Naive thymus-derived CD4-positive, alpha-beta T cell (primary cell): Measurements from ENCODE around the gene RPL41. TPM values are rescaled to one million over a fixed set of nuclear protein-coding genes. Genes with fewer than 3 reads are reported as not detected.
A peak's percentile ranks its signal among the peaks of the same experiment; 100 is the strongest.

Experiments used
- ATAC-seq: fragments of 150-1000 bp; cut with Tn5 transposase; 2 replicates; pipeline ENCODE4 v1.10.0; 2021; ENCODE audit warnings: mild to moderate bottlenecking, moderate library complexity
- CTCF ChIA-PET: fragments of 350-600 bp; sonication (Branson Sonifier 250); formaldehyde crosslinking; loops from one replicate; lab custom pipeline; 2021; ENCODE audit warnings: antibody characterized with exemption; lab: Charles Lee
- POLR2A ChIA-PET: fragments of 350-600 bp; sonication (Branson Sonifier 250); formaldehyde crosslinking; loops from one replicate; lab custom pipeline; 2021; ENCODE audit warnings: antibody characterized with exemption, inconsistent platforms; lab: Charles Lee
- DNase-seq, 9 donors: peaks; one replicate each; pipeline versions ENCODE4 v3.0.0 to v3.0.0-alpha.2; 2020 to 2022; ENCODE audit warnings: mixed read lengths in 1 of 9
- H3K27ac ChIP-seq: one replicate; pipeline ENCODE4 v1.7.0; 2013; ENCODE audit warnings: mild to moderate bottlenecking, low read depth, low read length, moderate library complexity
- H3K27me3 ChIP-seq, 2 donors: one replicate each; pipeline ENCODE4 v1.7.0; 2013; ENCODE audit warnings: low read length in 2 of 2, mild to moderate bottlenecking in 2 of 2, moderate library complexity in 2 of 2; ENCODE audit not compliant: control insufficient read depth in 2 of 2, insufficient read depth in 2 of 2
- H3K36me3 ChIP-seq, 3 experiments: 1 replicate in 2 of 3; 2 replicates in 1 of 3; pipeline ENCODE4 v1.7.0; 2013; ENCODE audit warnings: low read length in 3 of 3, mild to moderate bottlenecking in 3 of 3, moderate library complexity in 1 of 3; ENCODE audit not compliant: insufficient read depth in 3 of 3, control insufficient read depth in 2 of 3
- H3K4me1 ChIP-seq, 2 donors: one replicate each; pipeline ENCODE4 v1.7.0; 2013; ENCODE audit warnings: low read length in 2 of 2, mild to moderate bottlenecking in 2 of 2, moderate library complexity in 1 of 2; ENCODE audit not compliant: control insufficient read depth in 2 of 2, insufficient read depth in 2 of 2
- H3K4me3 ChIP-seq: 2 replicates; pipeline ENCODE4 v1.7.0; 2013; ENCODE audit warnings: mild to moderate bottlenecking, low read length
- H3K9me3 ChIP-seq, 3 experiments: 1 replicate in 2 of 3; 2 replicates in 1 of 3; pipeline ENCODE4 v1.7.0; 2013; ENCODE audit warnings: low read length in 3 of 3; ENCODE audit not compliant: control insufficient read depth in 2 of 3
- H3K27ac Mint-ChIP-seq, 9 donors: one replicate each; pipeline ENCODE4 v1.8.0; 2020 to 2022; ENCODE audit warnings: mixed read lengths in 9 of 9, mild to moderate bottlenecking in 8 of 9, moderate library complexity in 5 of 9, inconsistent platforms in 2 of 9
- H3K27me3 Mint-ChIP-seq, 5 donors: one replicate each; pipeline ENCODE4 v1.8.0; 2021 to 2022; ENCODE audit warnings: mixed read lengths in 5 of 5, mild to moderate bottlenecking in 1 of 5
- H3K36me3 Mint-ChIP-seq, 5 donors: one replicate each; pipeline ENCODE4 v1.8.0; 2020 to 2022; ENCODE audit warnings: mixed read lengths in 5 of 5, mild to moderate bottlenecking in 3 of 5, inconsistent platforms in 1 of 5
- H3K4me1 Mint-ChIP-seq, 7 donors: one replicate each; pipeline ENCODE4 v1.8.0; 2020 to 2022; ENCODE audit warnings: mixed read lengths in 7 of 7, mild to moderate bottlenecking in 3 of 7, inconsistent platforms in 1 of 7
- H3K4me3 Mint-ChIP-seq, 10 donors: one replicate each; pipeline ENCODE4 v1.8.0; 2020 to 2022; ENCODE audit warnings: mild to moderate bottlenecking in 10 of 10, mixed read lengths in 10 of 10, moderate library complexity in 6 of 10, inconsistent platforms in 2 of 10
- H3K9me3 Mint-ChIP-seq, 11 donors: one replicate each; pipeline ENCODE4 v1.8.0; 2020 to 2022; ENCODE audit warnings: mixed read lengths in 11 of 11, mild to moderate bottlenecking in 4 of 11, inconsistent platforms in 1 of 11, moderate library complexity in 1 of 11
- intact Hi-C, 2 donors: fragments of 100-400 bp; cut with micrococcal nuclease; formaldehyde crosslinking; loops; one replicate each; pipeline ENCODE4 v1.15.1; 2023
- polyA plus RNA-seq, 2 donors: library from polyadenylated mRNA; unstranded; fragments of 300-500 nt; fragmentation: Illumina TruSeq; gene quantifications; one replicate each; pipeline ENCODE4 v1.2.3, GENCODE V29; 2021
- total RNA-seq, 6 experiments: library from RNA in 5 of 6; stranded (reverse) in 5 of 6; gene quantifications; 1 replicate in 5 of 6; 2 replicates in 1 of 6; pipeline ENCODE4 v1.2.3 and lab custom pipeline; 2021 to 2026

The RPL41 gene
- total and polyA plus RNA-seq, 7 experiments from 2014 or later: 3,787 to 10,251 (median 6,043) TPM

- Histone ChIP-seq H3K4me1 (peaks cover 36 to 37% of the 10 kb centered on the region in 2 donors), H3K36me3 (peaks cover 8 to 22% (median 14%) of the 10 kb centered on the region in 3 experiments), H3K9me3 (no peaks in the 10 kb centered on the region), H3K27ac (peak overlapping the region; percentile 82), H3K4me3 (peak overlapping the region; percentile 87), H3K27me3 (no peaks in the 10 kb centered on the region)
- ChIA-PET POLR2A (interaction anchor here (0.7 to 9.3 kb wide), 34 partner anchors 8 to 368 kb away, joined by 3 to 230 read pairs (median 6); partner anchors contain the start of genes ERBB3, ESYT1, IL23A and MYL6B), CTCF (interaction anchor here (0.8 to 4.4 kb wide), 13 partner anchors 14 to 365 kb away, joined by 3 to 44 read pairs (median 4); partner anchors contain the start of genes ESYT1, RPL41, SMARCC2 and ZC3H10)
- Mint-ChIP-seq H3K4me1 (peaks cover 31 to 69% (median 64%) of the 10 kb centered on the region in 7 donors), H3K27me3 (peaks cover 0 to 2% (median 0%) of the 10 kb centered on the region in 5 donors), H3K36me3 (peaks cover 0 to 23% (median 9%) of the 10 kb centered on the region in 5 donors), H3K9me3 (no peaks in the 10 kb centered on the region), H3K27ac (peak overlapping the region; percentile 92 to 99 (median 98)), H3K4me3 (peak overlapping the region; percentile 91 to 100 (median 98))
- ATAC-seq (peak; percentile 0), DNase-seq (no peak)
- intact Hi-C loops: loop anchor here (1.0 to 5.0 kb wide), 23 partner anchors 13 to 1329 kb away; partner anchors contain the start of genes RPL41 (in 2 of the 2), RPS26 (in 2 of the 2), SARNP (in 2 of the 2) and CDK2 (in 1 of the 2)
Observed at GRCh38 chr12:56103823-56104108, 12.7 kb upstream of the RPL41 start.

DNA sequence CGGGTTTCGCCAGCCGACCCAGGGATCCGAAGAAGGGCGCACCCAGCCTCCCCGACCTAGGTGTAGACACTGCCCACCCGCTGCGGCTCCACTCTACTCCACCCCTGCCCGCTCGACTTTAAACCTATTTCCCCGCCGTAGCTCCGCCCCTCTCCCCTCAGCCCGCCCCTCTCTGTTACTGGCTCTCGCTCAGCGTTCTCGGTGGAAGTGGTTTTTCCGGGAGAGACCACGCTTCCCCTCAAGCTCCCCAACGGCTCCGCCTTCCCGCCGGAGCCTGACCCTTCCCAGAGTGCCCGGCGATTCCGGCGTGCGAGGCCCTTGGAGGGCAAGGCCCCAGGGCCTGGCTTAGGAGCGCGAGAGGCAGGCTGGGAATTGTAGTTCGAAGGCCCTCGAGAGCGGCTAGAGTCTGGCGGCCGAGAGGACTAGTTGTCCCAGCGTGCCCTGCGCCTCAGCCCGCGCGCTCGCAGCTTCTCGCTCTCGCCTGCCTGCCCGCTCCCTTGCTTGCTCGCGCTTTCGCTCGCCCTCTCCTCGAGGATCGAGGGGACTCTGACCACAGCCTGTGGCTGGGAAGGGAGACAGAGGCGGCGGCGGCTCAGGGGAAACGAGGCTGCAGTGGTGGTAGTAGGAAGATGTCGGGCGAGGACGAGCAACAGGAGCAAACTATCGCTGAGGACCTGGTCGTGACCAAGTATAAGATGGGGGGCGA lies 12.2 kb upstream of the RPL41 start, which contains the start of gene PA2G4:
Gene PA2G4 (plus strand): TSS at position 451 of the 706 bp plus-strand sequence. CDS start 179 bp downstream, at position 630.
- Histone ChIP-seq H3K27ac (peak within 1 kb of the TSS; percentile 82), H3K36me3 (peaks cover 8 to 27% (median 14%) of the 10 kb centered on the region in 3 experiments), H3K4me1 (peaks cover 36 to 37% of the 10 kb centered on the region in 2 donors), H3K4me3 (peak within 1 kb of the TSS; percentile 87), H3K27me3 (no peaks in the 10 kb centered on the region), H3K9me3 (no peaks in the 10 kb centered on the region)
- Mint-ChIP-seq H3K27me3 (peaks cover 0 to under 1% (median 0%) of the 10 kb centered on the region in 5 donors), H3K27ac (peak within 1 kb of the TSS; percentile 92 to 99 (median 98)), H3K4me1 (peaks cover 31 to 69% (median 64%) of the 10 kb centered on the region in 7 donors), H3K36me3 (peaks cover 0 to 23% (median 9%) of the 10 kb centered on the region in 5 donors), H3K4me3 (peak within 1 kb of the TSS; percentile 91 to 100 (median 98)), H3K9me3 (no peaks in the 10 kb centered on the region)
- ChIA-PET CTCF (interaction anchor here (0.8 to 4.4 kb wide), 14 partner anchors 13 to 366 kb away, joined by 3 to 44 read pairs (median 4); partner anchors contain the start of genes ESYT1, RPL41, SMARCC2 and ZC3H10), POLR2A (interaction anchor here (0.5 to 9.3 kb wide), 37 partner anchors 8 to 367 kb away, joined by 3 to 230 read pairs (median 6); partner anchors contain the start of genes DNAJC14, ERBB3, ESYT1 and IL23A)
- ATAC-seq (peak; percentile 93), DNase-seq (peak; percentile 83 to 97 (median 96))
- intact Hi-C loops: loop anchor here (1.0 to 5.0 kb wide), 22 partner anchors 12 to 1328 kb away; partner anchors contain the start of genes RPL41 (in 2 of the 2), RPS26 (in 2 of the 2), SARNP (in 2 of the 2) and CS (in 1 of the 2)

DNA sequence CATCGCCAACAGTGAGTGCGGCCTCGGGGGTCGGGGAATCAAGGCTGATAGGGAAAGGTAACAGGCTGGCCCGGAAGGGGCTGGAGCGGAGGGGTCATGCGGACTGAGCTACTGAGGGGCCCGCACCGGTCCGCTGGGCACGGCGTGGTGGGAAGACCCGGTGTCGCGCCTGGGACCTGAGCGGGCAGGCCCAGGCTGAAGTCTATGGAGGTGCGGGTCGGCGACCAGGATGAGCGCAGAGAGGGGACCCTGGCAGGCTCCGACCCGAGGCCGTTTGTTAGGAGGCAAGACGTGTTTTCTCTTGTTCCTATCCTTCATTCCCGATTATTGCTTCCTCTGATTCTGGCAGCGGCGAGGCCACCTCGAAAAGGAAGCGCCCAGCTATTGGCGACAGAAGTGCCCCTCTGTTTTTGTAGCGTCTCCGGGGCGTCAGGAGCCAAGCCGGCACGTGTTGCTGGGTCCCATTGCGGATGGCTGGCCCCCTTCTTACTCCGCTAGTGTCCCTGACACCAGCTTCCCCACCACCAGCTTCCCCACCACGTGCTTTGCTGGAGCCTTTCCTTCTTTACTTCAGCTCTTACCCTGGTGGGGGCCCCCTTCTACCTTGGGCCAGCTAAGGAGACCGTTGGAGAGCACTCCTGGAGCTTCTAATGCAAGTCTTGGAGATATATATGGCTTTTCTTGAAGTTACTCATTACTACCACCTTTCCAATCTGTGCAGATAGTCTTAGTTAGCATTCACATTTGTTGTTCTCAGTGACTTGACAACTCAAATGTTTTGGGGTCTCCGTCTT lies 11.4 kb upstream of the RPL41 start:
- Mint-ChIP-seq H3K4me3 (peak overlapping the region; percentile 91 to 100 (median 98)), H3K9me3 (no peaks in the 10 kb centered on the region), H3K27ac (peak overlapping the region; percentile 92 to 99 (median 98)), H3K27me3 (no peaks in the 10 kb centered on the region), H3K36me3 (peaks cover 0 to 25% (median 9%) of the 10 kb centered on the region in 5 donors), H3K4me1 (peaks cover 31 to 64% (median 59%) of the 10 kb centered on the region in 7 donors)
- POLR2A ChIA-PET: interaction anchor here (0.5 to 9.3 kb wide), 28 partner anchors 8 to 366 kb away, joined by 3 to 230 read pairs (median 8); partner anchors contain the start of genes DNAJC14, ERBB3, ESYT1 and IL23A
- DNase-seq (peak in 2 of 9 donors; percentile 11 to 35), ATAC-seq (peak; percentile 0)
- H3K27me3 ChIP-seq: no peaks in the 10 kb centered on the region
- H3K36me3 ChIP-seq: peaks cover 14 to 34% (median 20%) of the 10 kb centered on the region in 3 experiments
- CTCF ChIA-PET: interaction anchor here (0.5 to 4.4 kb wide), 9 partner anchors 13 to 116 kb away, joined by 3 to 44 read pairs (median 4); partner anchors contain the start of genes RPL41, SMARCC2 and ZC3H10
- H3K27ac ChIP-seq: peak overlapping the region; percentile 82
- H3K9me3 ChIP-seq: no peaks in the 10 kb centered on the region
- H3K4me1 ChIP-seq: peaks cover 36 to 37% of the 10 kb centered on the region in 2 donors
- H3K4me3 ChIP-seq: peak overlapping the region; percentile 87
- intact Hi-C loops: loop anchor here (1.0 to 5.0 kb wide), 22 partner anchors 11 to 1327 kb away; partner anchors contain the start of genes RPL41 (in 2 of the 2), RPS26 (in 2 of the 2), SARNP (in 2 of the 2) and CS (in 1 of the 2)

DNA sequence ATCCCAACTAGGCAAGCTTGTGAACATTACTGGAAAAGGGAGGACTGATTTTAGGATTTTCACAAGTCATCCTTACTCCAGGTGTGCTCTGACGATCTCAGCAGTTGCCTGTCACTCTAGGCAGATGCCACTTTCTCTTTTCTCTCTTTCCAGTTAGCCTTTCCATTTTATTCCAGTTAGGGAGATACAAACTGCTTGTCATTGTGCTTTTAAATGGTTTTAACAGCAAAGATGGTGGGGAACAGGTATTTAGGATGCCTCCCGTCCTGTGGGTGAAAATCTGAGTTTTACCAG lies 10.9 kb upstream of the RPL41 start:
- intact Hi-C loops: loop anchor here in 1 of 2 donors (2.0 kb wide), 1 partner anchor 367 kb away; no protein-coding TSS in a partner anchor
- peak overlapping the region; percentile 87 for H3K4me3 ChIP-seq
- H3K27ac ChIP-seq: peak overlapping the region; percentile 82
- H3K4me1 ChIP-seq: peaks cover 36 to 37% of the 10 kb centered on the region in 2 donors
- H3K36me3 ChIP-seq: peaks cover 18 to 40% (median 20%) of the 10 kb centered on the region in 3 experiments
- Mint-ChIP-seq H3K27ac (peak overlapping the region; percentile 92 to 99 (median 98)), H3K36me3 (peaks cover 0 to 29% (median 14%) of the 10 kb centered on the region in 5 donors), H3K4me1 (peaks cover 31 to 61% (median 57%) of the 10 kb centered on the region in 7 donors), H3K4me3 (peak overlapping the region; percentile 91 to 100 (median 98)), H3K9me3 (no peaks in the 10 kb centered on the region), H3K27me3 (no peaks in the 10 kb centered on the region)
- no peaks in the 10 kb centered on the region for H3K9me3 ChIP-seq
- POLR2A ChIA-PET: interaction anchor here (1.0 to 9.3 kb wide), 10 partner anchors 7 to 288 kb away, joined by 6 to 230 read pairs (median 20); partner anchors contain the start of genes ERBB3, ESYT1, ORMDL2 and RPL41
- CTCF ChIA-PET: interaction anchor here (1.1 to 4.4 kb wide), 2 partner anchors 12 to 28 kb away, joined by 4 to 44 read pairs; partner anchors contain the start of genes RPL41 and ZC3H10
- H3K27me3 ChIP-seq: no peaks in the 10 kb centered on the region
- ATAC-seq: no peak
- DNase-seq: no peak

DNA sequence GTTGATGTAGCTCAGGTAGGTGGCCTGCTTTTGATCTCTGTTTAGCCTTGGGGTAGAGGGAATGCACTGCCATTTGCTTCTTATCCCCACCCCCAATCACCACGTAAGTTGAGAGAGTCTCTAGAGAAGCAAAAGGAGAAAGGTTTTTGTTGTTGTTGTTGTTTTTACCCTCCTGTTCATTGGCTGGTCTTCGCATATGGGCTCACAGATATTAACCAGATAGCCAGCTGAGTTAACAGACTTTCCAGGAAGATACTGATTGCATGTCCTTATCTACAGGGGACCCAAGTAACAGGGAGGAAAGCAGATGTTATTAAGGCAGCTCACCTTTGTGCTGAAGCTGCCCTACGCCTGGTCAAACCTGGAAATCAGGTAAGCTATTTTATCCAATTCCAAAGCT lies 9.2 kb upstream of the RPL41 start:
- Histone ChIP-seq H3K4me3 (no peak overlapping the region), H3K27me3 (no peaks in the 10 kb centered on the region), H3K27ac (peak overlapping the region; percentile 6), H3K4me1 (peaks cover 26 to 28% of the 10 kb centered on the region in 2 donors), H3K36me3 (peaks cover 23 to 56% (median 24%) of the 10 kb centered on the region in 3 experiments), H3K9me3 (no peaks in the 10 kb centered on the region)
- intact Hi-C loops: no loop called here
- ATAC-seq (no peak), DNase-seq (no peak)
- no peaks in the 10 kb centered on the region for H3K9me3 Mint-ChIP-seq
- peak overlapping the region in 2 of 10 donors; percentile 10 to 25 for H3K4me3 Mint-ChIP-seq
- CTCF ChIA-PET: interaction anchor here (0.5 to 1.8 kb wide), 5 partner anchors 9 to 184 kb away, joined by 3 to 6 read pairs (median 3); no protein-coding TSS in a partner anchor
- peaks cover 5 to 40% (median 25%) of the 10 kb centered on the region in 5 donors for H3K36me3 Mint-ChIP-seq
- H3K27me3 Mint-ChIP-seq: no peaks in the 10 kb centered on the region
- peak overlapping the region in 4 of 9 donors; percentile 58 to 99 (median 78) for H3K27ac Mint-ChIP-seq
- H3K4me1 Mint-ChIP-seq: peaks cover 20 to 51% (median 41%) of the 10 kb centered on the region in 7 donors
- POLR2A ChIA-PET: interaction anchor here (1.1 to 9.3 kb wide), 4 partner anchors 11 to 115 kb away, joined by 3 to 230 read pairs (median 6); partner anchors contain the start of genes RNF41, RPL41 and ZC3H10
